GM12874 (cell line): ENCODE results near the gene CXCR6.

Experiments
- TF ChIP-seq, protein P1 (sequence below): IDR thresholded peaks from 2 replicates; pipeline ENCODE4 v1.5.1; 2011; ENCODE audit warnings: low read depth, mild to moderate bottlenecking, control low read depth, low read length, moderate library complexity; ENCODE audit not compliant: insufficient read depth

The CXCR6 gene

DNA sequence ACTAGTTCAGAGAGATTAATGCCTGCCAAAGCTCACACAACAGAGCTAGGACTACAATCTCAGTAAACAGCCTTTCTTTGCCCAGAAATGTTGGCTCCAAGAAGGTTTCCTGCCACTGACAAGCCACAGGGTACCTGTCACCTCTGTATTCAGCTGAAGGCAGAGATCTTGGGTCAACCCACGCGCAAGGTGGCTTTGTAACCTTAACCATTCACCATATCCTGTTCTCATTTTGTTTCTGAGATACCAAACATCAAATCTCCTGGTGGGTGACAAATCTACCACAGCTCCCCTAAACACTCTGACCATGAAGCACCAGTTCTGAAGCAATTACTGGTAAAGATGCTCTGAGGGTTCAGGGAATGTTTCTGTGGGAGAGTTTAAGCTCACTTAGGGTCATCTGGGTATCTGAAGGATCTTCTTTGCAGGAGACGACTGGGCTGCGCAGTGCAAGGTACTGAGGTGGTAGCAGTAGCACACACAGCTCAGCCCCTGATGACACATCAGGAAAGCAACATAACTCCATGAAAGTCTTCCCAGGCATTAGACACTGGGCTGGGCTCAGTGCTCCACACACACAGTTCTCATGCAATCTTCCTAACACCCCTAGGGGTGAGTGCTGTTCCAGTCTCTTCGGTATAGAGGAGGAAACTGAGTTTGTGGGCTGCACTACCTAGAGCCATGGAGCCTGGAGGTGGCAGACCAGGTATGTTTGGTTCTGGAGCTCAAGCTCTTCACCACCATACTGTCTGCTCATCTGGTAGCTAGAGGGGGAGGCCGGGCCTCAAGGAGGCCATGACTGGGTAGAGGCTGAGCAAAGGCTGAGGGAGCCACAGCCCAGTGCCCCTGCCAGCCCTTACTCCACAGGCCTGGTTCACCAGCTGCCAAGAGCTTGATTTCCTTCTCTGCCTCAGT, 7.7 kb downstream of the CXCR6 start:
- TF ChIP-seq, protein P1, sequence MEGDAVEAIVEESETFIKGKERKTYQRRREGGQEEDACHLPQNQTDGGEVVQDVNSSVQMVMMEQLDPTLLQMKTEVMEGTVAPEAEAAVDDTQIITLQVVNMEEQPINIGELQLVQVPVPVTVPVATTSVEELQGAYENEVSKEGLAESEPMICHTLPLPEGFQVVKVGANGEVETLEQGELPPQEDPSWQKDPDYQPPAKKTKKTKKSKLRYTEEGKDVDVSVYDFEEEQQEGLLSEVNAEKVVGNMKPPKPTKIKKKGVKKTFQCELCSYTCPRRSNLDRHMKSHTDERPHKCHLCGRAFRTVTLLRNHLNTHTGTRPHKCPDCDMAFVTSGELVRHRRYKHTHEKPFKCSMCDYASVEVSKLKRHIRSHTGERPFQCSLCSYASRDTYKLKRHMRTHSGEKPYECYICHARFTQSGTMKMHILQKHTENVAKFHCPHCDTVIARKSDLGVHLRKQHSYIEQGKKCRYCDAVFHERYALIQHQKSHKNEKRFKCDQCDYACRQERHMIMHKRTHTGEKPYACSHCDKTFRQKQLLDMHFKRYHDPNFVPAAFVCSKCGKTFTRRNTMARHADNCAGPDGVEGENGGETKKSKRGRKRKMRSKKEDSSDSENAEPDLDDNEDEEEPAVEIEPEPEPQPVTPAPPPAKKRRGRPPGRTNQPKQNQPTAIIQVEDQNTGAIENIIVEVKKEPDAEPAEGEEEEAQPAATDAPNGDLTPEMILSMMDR, result no peak

GRCh38 chr3:45951946-45952345, 8.7 kb downstream of the CXCR6 start:
- TF ChIP-seq, protein P1, result no peak

- TF ChIP-seq, protein P1, result no peak
These were observed 9.2 kb downstream of the CXCR6 start for GRCh38 chr3:45952456-45952855.

DNA sequence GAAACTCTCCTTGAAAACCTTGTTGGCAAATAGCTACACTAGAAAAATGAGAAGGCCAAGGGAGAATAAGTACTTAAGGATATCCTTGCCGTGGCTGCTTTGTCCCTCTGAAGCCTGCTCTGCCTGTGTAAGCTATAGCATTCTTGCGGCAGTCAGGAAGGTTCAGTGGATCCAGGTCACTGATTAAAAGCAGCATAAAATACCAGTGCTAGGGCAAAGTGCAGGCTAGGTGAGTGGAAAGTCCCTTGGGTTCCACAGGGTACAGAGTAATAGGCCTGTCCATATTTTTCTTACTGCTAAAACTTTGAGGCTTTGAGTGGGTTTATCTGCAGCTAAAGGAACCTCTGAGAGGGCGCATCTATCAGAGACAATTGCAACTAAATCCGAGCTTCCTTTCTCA, 10.3 kb downstream of the CXCR6 start:
- TF ChIP-seq, protein P1, result no peak

- TF ChIP-seq, protein P1, result no peak
These were observed 11.0 kb downstream of the CXCR6 start for GRCh38 chr3:45954306-45954705.

DNA sequence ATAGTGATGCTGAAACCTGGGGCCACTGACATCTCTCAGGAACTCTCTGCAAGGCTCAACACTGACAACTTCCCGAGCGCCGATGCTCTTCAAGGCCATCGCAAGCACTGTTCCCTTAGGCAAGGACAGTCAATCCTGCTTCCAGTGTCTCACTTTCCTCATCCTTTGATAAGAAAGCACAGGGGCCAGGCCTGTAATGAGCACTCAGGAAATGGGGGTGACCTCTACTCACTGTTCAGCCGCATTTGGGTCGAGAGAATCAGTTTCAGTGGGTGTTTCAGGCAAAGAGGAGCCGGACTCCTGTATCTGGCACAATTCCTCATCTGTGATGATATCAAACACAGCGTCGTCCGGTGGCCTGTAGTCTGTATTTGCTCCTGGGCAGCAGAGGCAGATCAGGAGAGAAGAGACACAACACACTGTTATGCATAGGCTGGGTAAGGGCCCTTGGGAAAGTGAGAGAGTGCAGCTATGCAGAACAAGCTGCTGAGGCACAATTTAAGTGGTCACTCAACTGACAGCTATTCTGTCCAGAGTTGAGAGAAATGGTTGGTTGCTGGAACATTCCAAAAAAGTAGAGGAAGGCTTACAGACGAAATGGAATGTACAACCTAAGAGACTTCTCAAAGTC, 11.9 kb downstream of the CXCR6 start:
- TF ChIP-seq, protein P1, result no peak

DNA sequence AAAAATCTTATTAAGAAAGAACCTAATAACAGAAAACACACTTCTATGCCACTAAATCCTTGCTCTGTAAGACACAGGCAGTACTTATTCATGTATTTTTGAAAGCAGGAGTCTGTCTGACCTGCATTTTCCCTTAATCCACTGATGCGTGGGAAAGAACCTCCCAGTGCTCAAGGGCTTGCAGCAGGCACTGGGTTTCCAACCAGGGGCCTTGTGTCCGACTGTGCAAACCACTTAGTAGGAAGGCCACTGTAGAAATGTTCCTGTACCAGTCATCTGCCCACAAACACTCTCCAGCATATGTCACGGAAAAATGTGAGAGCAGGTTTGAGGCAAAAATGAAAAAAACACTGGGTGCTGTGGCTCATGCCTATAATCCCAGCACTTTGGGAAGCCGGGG, 12.4 kb downstream of the CXCR6 start:
- TF ChIP-seq, protein P1, result no peak
